HG03439 (cell line): Measurements from ENCODE around the gene NUDT9.

Experiments used
- ATAC-seq: cut with Tn5 transposase; IDR thresholded peaks from one replicate; pipeline ENCODE4 v1.9.1; 2021; ENCODE audit warnings: mild to moderate bottlenecking, moderate library complexity; ENCODE audit not compliant: unreplicated experiment

The NUDT9 gene

DNA sequence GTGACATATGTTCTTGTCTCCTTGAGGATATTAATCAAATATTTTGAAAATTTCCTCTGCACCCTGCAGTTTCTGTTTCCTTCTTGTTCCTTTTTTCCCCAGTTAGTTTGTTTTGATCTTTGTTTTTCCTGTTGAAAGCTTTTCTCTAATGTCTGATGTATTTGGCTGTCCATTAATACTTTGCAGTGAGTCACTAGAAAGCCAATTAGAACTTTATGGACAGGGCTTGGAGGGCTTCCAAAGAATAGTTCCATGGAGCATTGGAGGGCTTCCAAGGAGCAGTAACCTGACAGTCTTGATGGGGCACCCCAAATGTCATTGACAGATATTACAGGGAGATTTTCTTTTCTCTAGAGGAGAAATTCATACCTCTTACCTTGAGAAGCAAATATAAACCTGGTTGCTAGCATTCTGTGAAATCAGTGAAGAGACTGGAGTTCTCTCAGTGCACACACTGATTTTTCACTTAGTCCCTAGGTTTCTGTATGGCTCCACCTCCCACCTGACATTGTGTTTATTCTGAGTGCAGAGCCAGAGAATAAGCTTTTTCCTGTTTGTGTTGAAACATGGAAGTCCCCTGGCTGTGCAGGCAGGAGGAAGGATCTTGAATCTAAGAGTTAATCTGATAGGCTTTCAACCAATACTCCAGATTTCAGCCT lies 80.3 kb downstream of the NUDT9 start:
- no peak for ATAC-seq

DNA sequence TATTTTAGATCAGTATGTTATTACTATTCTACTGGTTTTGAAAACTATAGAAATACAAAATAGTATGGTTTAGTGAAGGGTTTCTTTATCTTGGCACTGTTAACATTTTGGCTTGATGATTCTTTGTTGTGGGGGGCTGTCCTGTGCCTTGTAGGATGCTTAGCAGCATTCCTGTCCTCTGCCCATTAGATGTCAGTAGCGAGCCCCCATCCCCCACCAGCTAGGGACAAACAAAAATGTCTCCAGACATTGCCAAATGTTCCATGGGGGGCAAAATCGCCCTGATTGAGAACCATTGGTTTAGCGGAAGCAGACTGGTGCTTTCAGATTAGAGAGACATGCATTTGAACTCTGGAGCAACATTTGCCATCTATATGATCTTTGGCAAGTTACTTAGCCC lies 83.5 kb downstream of the NUDT9 start:
- ATAC-seq, result no peak

DNA sequence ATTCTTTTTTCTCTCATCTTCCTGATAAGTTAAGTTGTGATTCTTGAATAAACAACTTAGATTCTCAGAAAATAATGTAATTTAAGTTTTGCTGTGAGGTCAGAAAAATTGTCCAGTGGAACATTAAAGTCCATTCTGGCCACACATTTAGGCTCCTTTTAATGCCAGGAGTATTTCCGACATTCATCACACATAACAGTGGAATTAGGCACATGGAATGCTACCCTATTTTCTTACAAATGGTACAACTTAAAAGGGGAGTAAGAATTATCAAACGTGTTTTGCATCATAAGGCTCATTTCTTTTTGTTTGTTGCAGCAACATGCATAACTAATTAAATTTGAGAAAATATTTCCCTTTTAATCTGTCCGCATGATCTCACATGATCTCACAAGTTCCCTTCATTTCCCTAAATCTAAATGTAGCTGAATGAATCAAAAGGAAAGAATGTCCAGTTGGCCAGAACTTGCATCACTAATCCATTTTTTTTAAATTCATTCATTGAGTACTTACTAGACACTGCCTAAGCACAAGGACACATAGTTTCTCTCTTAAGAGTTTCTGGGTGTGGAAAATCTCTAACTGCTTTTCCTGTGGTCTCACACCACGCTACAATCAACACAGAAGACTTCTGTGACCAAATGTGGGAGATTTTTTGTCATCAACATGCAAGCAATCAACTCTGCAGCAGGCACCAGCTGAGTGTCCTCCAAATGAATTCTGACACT lies 84.8 kb downstream of the NUDT9 start:
- ATAC-seq, result no peak
